Mucosa of rectum (tissue), 2 donors: ENCODE results near the gene C1orf198.

Source experiments
- H3K27ac ChIP-seq, 2 donors: one replicate each; pipeline ENCODE4 v1.7.0; 2013; ENCODE audit warnings: inconsistent platforms in 2 of 2, low read depth in 2 of 2, low read length in 2 of 2
- H3K27me3 ChIP-seq, 2 donors: one replicate each; pipeline ENCODE4 v1.7.0; 2013; ENCODE audit warnings: low read length in 2 of 2; ENCODE audit not compliant: control insufficient read depth in 2 of 2, insufficient read depth in 2 of 2
- H3K36me3 ChIP-seq, 2 donors: one replicate each; pipeline ENCODE4 v1.7.0; 2013; ENCODE audit warnings: low read length in 2 of 2; ENCODE audit not compliant: control insufficient read depth in 2 of 2, insufficient read depth in 2 of 2
- H3K4me1 ChIP-seq, 2 donors: one replicate each; pipeline ENCODE4 v1.7.0; 2013; ENCODE audit warnings: low read length in 2 of 2, mild to moderate bottlenecking in 1 of 2; ENCODE audit not compliant: control insufficient read depth in 2 of 2, insufficient read depth in 2 of 2
- H3K4me3 ChIP-seq, 2 donors: one replicate each; pipeline ENCODE4 v1.7.0; 2013; ENCODE audit warnings: low read length in 2 of 2
- H3K9ac ChIP-seq, 2 donors: one replicate each; pipeline ENCODE4 v1.7.0; 2013; ENCODE audit warnings: low read length in 2 of 2, low read depth in 1 of 2, mild to moderate bottlenecking in 1 of 2
- H3K9me3 ChIP-seq, 2 donors: one replicate each; pipeline ENCODE4 v1.7.0; 2013; ENCODE audit warnings: low read length in 2 of 2; ENCODE audit not compliant: control insufficient read depth in 2 of 2
- donor health status: healthy.
- donor health status: Normal muscosa, but diverticular disease.

Gene C1orf198

GRCh38 chr1:230894664-230895063 is 26.3 kb upstream of the C1orf198 start:
- H3K27me3 ChIP-seq, result no peaks in the 10 kb centered on the region
- no peak overlapping the region for H3K4me3 ChIP-seq
- no peak overlapping the region for H3K27ac ChIP-seq
- no peaks in the 10 kb centered on the region for H3K36me3 ChIP-seq
- H3K9ac ChIP-seq, result no peak overlapping the region
- no peaks in the 10 kb centered on the region for H3K4me1 ChIP-seq
- H3K9me3 ChIP-seq, result no peaks in the 10 kb centered on the region

- Histone ChIP-seq H3K4me1 (no peaks in the 10 kb centered on the region), H3K9me3 (no peaks in the 10 kb centered on the region), H3K4me3 (no peak overlapping the region), H3K27me3 (no peaks in the 10 kb centered on the region), H3K9ac (no peak overlapping the region), H3K27ac (no peak overlapping the region), H3K36me3 (no peaks in the 10 kb centered on the region)
Observed at GRCh38 chr1:230894032-230894431, 25.7 kb upstream of the C1orf198 start.

GRCh38 chr1:230892018-230892491 is 23.7 kb upstream of the C1orf198 start:
- Histone ChIP-seq H3K4me3 (no peak overlapping the region), H3K9ac (no peak overlapping the region), H3K4me1 (no peaks in the 10 kb centered on the region), H3K27ac (no peak overlapping the region), H3K9me3 (no peaks in the 10 kb centered on the region), H3K27me3 (no peaks in the 10 kb centered on the region), H3K36me3 (no peaks in the 10 kb centered on the region)

GRCh38 chr1:230891413-230891812 is 23.1 kb upstream of the C1orf198 start:
- H3K4me3 ChIP-seq, result no peak overlapping the region
- H3K27me3 ChIP-seq, result no peaks in the 10 kb centered on the region
- no peaks in the 10 kb centered on the region for H3K9me3 ChIP-seq
- H3K27ac ChIP-seq, result no peak overlapping the region
- H3K4me1 ChIP-seq, result no peaks in the 10 kb centered on the region
- no peaks in the 10 kb centered on the region for H3K36me3 ChIP-seq
- H3K9ac ChIP-seq, result no peak overlapping the region

- no peaks in the 10 kb centered on the region for H3K4me1 ChIP-seq
- peaks cover 0 to 12% of the 10 kb centered on the region in 2 donors for H3K27me3 ChIP-seq
- H3K9me3 ChIP-seq, result peaks cover 4 to 5% of the 10 kb centered on the region in 2 donors
- H3K9ac ChIP-seq, result no peak overlapping the region
- no peak overlapping the region for H3K27ac ChIP-seq
- no peak overlapping the region for H3K4me3 ChIP-seq
- H3K36me3 ChIP-seq, result no peaks in the 10 kb centered on the region
Observed at GRCh38 chr1:230884646-230885045, 16.3 kb upstream of the C1orf198 start.

- Histone ChIP-seq H3K9ac (no peak overlapping the region), H3K4me3 (no peak overlapping the region), H3K27ac (no peak overlapping the region), H3K9me3 (peaks cover 4 to 5% of the 10 kb centered on the region in 2 donors), H3K27me3 (peaks cover 0 to 12% of the 10 kb centered on the region in 2 donors), H3K36me3 (no peaks in the 10 kb centered on the region), H3K4me1 (no peaks in the 10 kb centered on the region)
Observed at GRCh38 chr1:230883967-230884366, 15.6 kb upstream of the C1orf198 start.

- peaks cover 0 to 1% of the 10 kb centered on the region in 2 donors for H3K9me3 ChIP-seq
- H3K4me3 ChIP-seq, result no peak overlapping the region
- no peaks in the 10 kb centered on the region for H3K4me1 ChIP-seq
- no peak overlapping the region for H3K9ac ChIP-seq
- peaks cover 0 to 10% of the 10 kb centered on the region in 2 donors for H3K27me3 ChIP-seq
- H3K27ac ChIP-seq, result no peak overlapping the region
- no peaks in the 10 kb centered on the region for H3K36me3 ChIP-seq
Observed at GRCh38 chr1:230879778-230880177, 11.5 kb upstream of the C1orf198 start.

- peaks cover 0 to 9% of the 10 kb centered on the region in 2 donors for H3K27me3 ChIP-seq
- no peak overlapping the region for H3K4me3 ChIP-seq
- no peaks in the 10 kb centered on the region for H3K4me1 ChIP-seq
- no peaks in the 10 kb centered on the region for H3K36me3 ChIP-seq
- H3K27ac ChIP-seq, result no peak overlapping the region
- H3K9me3 ChIP-seq, result no peaks in the 10 kb centered on the region
- no peak overlapping the region for H3K9ac ChIP-seq
Observed at GRCh38 chr1:230878591-230878990, 10.3 kb upstream of the C1orf198 start.

GRCh38 chr1:230877924-230878590 is 9.7 kb upstream of the C1orf198 start:
- H3K9me3 ChIP-seq, result no peaks in the 10 kb centered on the region
- peaks cover 0 to 9% of the 10 kb centered on the region in 2 donors for H3K27me3 ChIP-seq
- no peaks in the 10 kb centered on the region for H3K36me3 ChIP-seq
- H3K9ac ChIP-seq, result no peak overlapping the region
- no peaks in the 10 kb centered on the region for H3K4me1 ChIP-seq
- H3K4me3 ChIP-seq, result no peak overlapping the region
- H3K27ac ChIP-seq, result no peak overlapping the region

- Histone ChIP-seq H3K4me1 (no peaks in the 10 kb centered on the region), H3K9ac (no peak overlapping the region), H3K9me3 (no peaks in the 10 kb centered on the region), H3K36me3 (no peaks in the 10 kb centered on the region), H3K27me3 (peaks cover 0 to 9% of the 10 kb centered on the region in 2 donors), H3K27ac (no peak overlapping the region), H3K4me3 (no peak overlapping the region)
Observed at GRCh38 chr1:230877146-230877923, 9.0 kb upstream of the C1orf198 start.
